Testis (tissue), 3 donors: ENCODE measurements around the gene REPIN1. TPM values are rescaled to one million over a fixed set of nuclear protein-coding genes. Genes with fewer than 3 reads are reported as not detected.
"Not testable (repeated sequence)": the region's sequence is repeated elsewhere in the genome, so short reads cannot be mapped to it uniquely, and the experiment has no call there.

Experiments used
- DNase-seq: peaks from one replicate; pipeline ENCODE4 v3.0.0-alpha.2; 2019
- H3K27ac ChIP-seq, 2 donors: fragments of 200-600 bp; sonication (generic); one replicate each; pipeline ENCODE4 v1.5.1; 2019
- H3K27me3 ChIP-seq: fragments of 200-600 bp; sonication (generic); one replicate; pipeline ENCODE4 v1.5.1; 2019
- H3K36me3 ChIP-seq: fragments of 200-600 bp; sonication (generic); one replicate; pipeline ENCODE4 v1.5.1; 2017; ENCODE audit warnings: low read depth; ENCODE audit errors: missing control alignments
- H3K4me1 ChIP-seq: fragments of 200-600 bp; sonication (generic); one replicate; pipeline ENCODE4 v1.5.1; 2019
- H3K4me3 ChIP-seq, 2 donors: fragments of 200-600 bp; sonication (generic); one replicate each; pipeline ENCODE4 v1.5.1; 2017 to 2019
- H3K9me3 ChIP-seq: fragments of 200-600 bp; sonication (generic); one replicate; pipeline ENCODE4 v1.5.1; 2017
- CTCF ChIP-seq, 3 experiments: fragments of 450-650 bp in 2 of 3; fragments of 200-600 bp in 1 of 3; sonication (generic) in 1 of 3; IDR thresholded peaks; one replicate each; pipeline ENCODE4 v1.5.1; 2016 to 2019; ENCODE audit warnings: antibody characterized with exemption in 3 of 3, mild to moderate bottlenecking in 2 of 3, moderate library complexity in 1 of 3
- POLR2A ChIP-seq: fragments of 450-650 bp; IDR thresholded peaks from one replicate; pipeline ENCODE4 v1.6.1; 2017; ENCODE audit warnings: antibody characterized with exemption, mild to moderate bottlenecking, moderate library complexity
- WGBS, 2 donors: methylation state at CpG; one replicate each; pipeline ENCODE4 v1.1.5; 2018; 5-methylcytosine and 5-hydroxymethylcytosine counted together
- intact Hi-C: fragments of 100-400 bp; cut with DNase I; formaldehyde crosslinking; loops from one replicate; pipeline ENCODE4 v1.15.1; 2023; ENCODE audit warnings: low total_unique reads
- polyA plus RNA-seq: library from polyadenylated mRNA; stranded (reverse); fragments of 350-450 nt; fragmentation: Illumina TruSeq; extraction: RNeasy Lipid Tissue Mini Kit (QIAGEN cat#74804); gene quantifications from one replicate; pipeline ENCODE4 v1.2.3, GENCODE V29; 2014; ENCODE audit warnings: low read depth, low replicate concordance; ENCODE audit not compliant: insufficient read depth
- total RNA-seq, 2 donors: library from RNA; depleted of rRNA; stranded (reverse); fragments of >200 nt; gene quantifications; one replicate each; pipeline ENCODE4 v1.2.3, GENCODE V29; 2016

REPIN1 gene
- total and polyA plus RNA-seq, 3 donors from 2014 or later, result 45.4 to 73.9 (median 59.1) TPM

- H3K4me3 ChIP-seq, result no peak overlapping the region
- no peak overlapping the region for H3K27ac ChIP-seq
- no peaks in the 10 kb centered on the region for H3K27me3 ChIP-seq
- TF ChIP-seq CTCF (IDR thresholded peaks at IDR 0.05), result no peak
- H3K36me3 ChIP-seq, result no peaks in the 10 kb centered on the region
- 81 to 82% methylated on average over 15 of the region's 15 CpGs for WGBS, 2 donors
- peaks cover 12% of the 10 kb centered on the region for H3K4me1 ChIP-seq
- no peak for DNase-seq
- intact Hi-C loops, result no loop called here
- no peaks in the 10 kb centered on the region for H3K9me3 ChIP-seq
These were observed 16.0 kb downstream of the REPIN1 start for GRCh38 chr7:150384406-150385301.

- Histone ChIP-seq H3K4me1 (peaks cover 6% of the 10 kb centered on the region), H3K27me3 (no peaks in the 10 kb centered on the region), H3K9me3 (no peaks in the 10 kb centered on the region), H3K4me3 (no peak overlapping the region), H3K27ac (no peak overlapping the region), H3K36me3 (no peaks in the 10 kb centered on the region)
- TF ChIP-seq POLR2A (no peak), CTCF (IDR thresholded peaks at IDR 0.05) (no peak)
- intact Hi-C loops, result no loop called here
- DNase-seq, result no peak
- WGBS, 2 donors, result 83% methylated on average over 14 of the region's 14 CpGs
These were observed 16.7 kb downstream of the REPIN1 start for GRCh38 chr7:150385302-150385723.

GRCh38 chr7:150385884-150386283 lies 17.3 kb downstream of the REPIN1 start:
- WGBS, 2 donors, result 72 to 80% methylated on average over 6 of the region's 6 CpGs
- intact Hi-C loops, H3K9me3 ChIP-seq, H3K4me1 ChIP-seq, H3K27me3 ChIP-seq, H3K27ac ChIP-seq, H3K4me3 ChIP-seq, H3K36me3 ChIP-seq, DNase-seq: not testable (repeated sequence)

GRCh38 chr7:150388306-150388705 lies 19.7 kb downstream of the REPIN1 start:
- no peak for TF ChIP-seq POLR2A
- Histone ChIP-seq H3K27ac (no peak overlapping the region), H3K27me3 (no peaks in the 10 kb centered on the region), H3K36me3 (no peaks in the 10 kb centered on the region), H3K9me3 (no peaks in the 10 kb centered on the region), H3K4me1 (peaks cover 4% of the 10 kb centered on the region), H3K4me3 (no peak overlapping the region)
- no peak for DNase-seq
- intact Hi-C loops, result no loop called here
- 77 to 79% methylated on average over 7 of the region's 7 CpGs for WGBS, 2 donors

GRCh38 chr7:150388709-150389531 lies 20.3 kb downstream of the REPIN1 start:
- Histone ChIP-seq H3K27ac (no peak overlapping the region), H3K4me3 (no peak overlapping the region), H3K36me3 (no peaks in the 10 kb centered on the region), H3K4me1 (peaks cover 4% of the 10 kb centered on the region), H3K27me3 (no peaks in the 10 kb centered on the region), H3K9me3 (no peaks in the 10 kb centered on the region)
- TF ChIP-seq CTCF (IDR thresholded peaks at IDR 0.05) (peak; percentile 45 to 58 (median 49)), POLR2A (no peak)
- DNase-seq, result peak; percentile 61
- WGBS, 2 donors, result 57 to 72% methylated on average over 18 to 20 of the region's 20 CpGs
- intact Hi-C loops, result no loop called here
